Vagina (tissue), 2 donors: Measurements from ENCODE around the gene CR1.

ENCODE experiments used
- POLR2A ChIP-seq, 2 donors: fragments of 450-650 bp; IDR thresholded peaks; one replicate each; pipeline ENCODE4 v1.6.1; 2017; ENCODE audit warnings: antibody characterized with exemption in 2 of 2, mild to moderate bottlenecking in 2 of 2, moderate library complexity in 2 of 2
- POLR2AphosphoS5 ChIP-seq, 2 donors: sonication (generic); formaldehyde crosslinking; IDR thresholded peaks; one replicate each; pipeline ENCODE4 v1.9.0; 2017; ENCODE audit warnings: antibody characterized with exemption in 2 of 2, mild to moderate bottlenecking in 2 of 2, low read depth in 1 of 2; ENCODE audit not compliant: insufficient read depth in 1 of 2

GRCh38 chr1:207463571-207463970 is 32.4 kb upstream of the CR1 start:
- TF ChIP-seq POLR2AphosphoS5 (IDR thresholded peaks at IDR 0.05; ENCODE audit: insufficient read depth in 1 of 2, low read depth in 1 of 2), result no peak
- no peak for TF ChIP-seq POLR2A (IDR thresholded peaks at IDR 0.05)
